HG03558 (cell line): ENCODE data around the gene PPFIBP2.

ENCODE experiments used
- ATAC-seq: cut with Tn5 transposase; IDR thresholded peaks from one replicate; pipeline ENCODE4 v1.9.1; 2021; ENCODE audit warnings: moderate number of reproducible peaks; ENCODE audit not compliant: unreplicated experiment; ENCODE audit errors: extremely low read depth

The PPFIBP2 gene

GRCh38 chr11:7593481-7593880 lies 79.7 kb downstream of the PPFIBP2 start:
- no peak for ATAC-seq

- no peak for ATAC-seq
These were observed 81.4 kb downstream of the PPFIBP2 start for GRCh38 chr11:7595016-7595866.

- no peak for ATAC-seq
These were observed 82.2 kb downstream of the PPFIBP2 start for GRCh38 chr11:7595951-7596350.

DNA sequence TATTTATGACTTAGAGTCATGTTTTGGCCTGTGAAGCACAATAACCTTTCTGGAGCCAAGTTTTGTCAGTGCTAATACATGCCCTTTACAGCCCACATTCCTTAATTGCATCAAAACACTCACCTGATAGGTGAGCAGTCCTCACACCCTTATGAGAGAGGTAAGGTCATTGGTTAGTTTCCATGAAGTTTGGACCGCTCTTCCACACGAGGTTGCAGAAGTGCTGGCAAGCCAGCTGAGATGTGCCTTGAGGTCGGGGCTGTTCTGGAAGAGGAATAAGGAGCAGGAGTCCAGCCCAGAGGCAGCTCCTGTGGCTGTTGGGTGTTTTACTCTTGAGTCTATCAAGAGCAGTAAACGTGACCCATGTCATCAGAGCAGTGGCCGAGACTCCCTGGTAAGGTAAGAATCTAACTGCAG lies 83.2 kb downstream of the PPFIBP2 start:
- ATAC-seq: no peak

GRCh38 chr11:7597620-7598019 lies 83.8 kb downstream of the PPFIBP2 start:
- no peak for ATAC-seq

DNA sequence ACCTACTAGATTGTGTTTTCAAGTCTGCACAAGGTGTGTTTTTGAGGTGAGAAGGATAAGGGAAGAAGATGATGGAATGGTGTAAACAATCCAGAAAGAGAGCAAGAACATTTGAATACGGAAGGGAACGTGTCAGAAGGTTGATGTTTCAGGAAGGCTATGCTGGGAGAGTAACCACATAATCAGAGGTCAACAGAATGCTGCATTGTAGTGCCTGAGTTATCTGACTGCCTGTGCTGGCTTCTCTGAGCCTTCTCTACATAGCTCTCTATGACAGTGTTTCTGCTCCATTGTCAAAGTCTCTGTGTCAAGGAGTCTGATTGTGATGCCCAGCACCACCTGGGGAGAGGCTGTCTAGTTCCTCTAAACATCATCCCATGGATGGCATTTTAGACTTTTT lies 85.4 kb downstream of the PPFIBP2 start:
- ATAC-seq: no peak

DNA sequence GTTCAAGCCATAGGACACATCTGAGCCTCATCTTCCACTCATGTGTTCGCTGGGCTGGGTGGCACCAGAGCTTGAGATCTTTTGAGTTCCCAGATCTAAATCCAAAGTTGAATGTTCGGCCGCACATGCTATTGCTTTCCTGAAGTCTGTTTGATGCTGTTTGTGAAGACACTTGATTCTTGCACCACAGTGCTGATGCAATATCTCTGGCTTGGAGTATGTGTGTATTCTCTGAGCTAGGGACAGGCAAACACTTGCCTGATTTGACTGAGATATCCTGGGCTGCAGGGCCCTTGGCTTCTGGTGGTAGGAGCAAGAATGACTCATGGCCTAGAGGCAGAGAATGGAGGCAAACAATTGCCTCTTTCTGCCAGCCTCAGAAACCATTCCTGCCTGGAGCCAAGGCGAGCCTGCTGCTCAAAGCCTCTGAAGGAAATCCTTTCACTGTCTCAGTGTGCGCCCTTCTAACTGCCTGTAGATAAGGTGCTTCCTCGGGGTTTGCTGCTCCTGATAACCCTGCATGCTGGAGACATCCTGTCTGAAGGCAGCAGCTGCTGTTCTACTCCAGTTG lies 86.5 kb downstream of the PPFIBP2 start:
- ATAC-seq: no peak

GRCh38 chr11:7603031-7603781 lies 89.4 kb downstream of the PPFIBP2 start:
- ATAC-seq: no peak

DNA sequence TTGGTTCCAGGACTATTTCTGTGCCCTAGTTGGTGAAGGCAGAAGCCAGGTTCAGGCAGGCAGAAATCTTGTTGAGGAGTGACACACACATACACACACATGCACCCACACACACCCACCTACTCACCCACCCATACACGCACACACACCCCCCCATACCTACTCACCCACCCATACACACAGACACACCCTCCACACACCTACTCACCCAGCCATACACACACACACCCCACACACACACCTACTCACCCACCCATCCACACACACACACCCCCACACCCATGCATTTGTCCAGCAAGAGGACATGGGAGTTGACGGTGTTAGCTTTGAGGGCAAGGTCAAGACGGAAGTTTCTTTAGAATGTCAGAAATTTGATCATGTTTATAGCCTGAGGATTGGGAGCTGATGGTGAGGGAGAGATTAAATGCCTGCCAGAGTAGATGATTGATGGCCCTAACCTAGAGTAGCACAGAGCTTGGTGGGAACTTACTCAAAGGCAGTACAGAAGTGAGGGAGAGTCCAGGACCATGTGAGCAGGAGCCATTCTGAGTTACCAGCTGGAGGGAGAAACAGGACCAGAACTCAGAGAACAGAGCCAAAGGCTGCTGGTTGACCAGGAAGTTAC lies 90.6 kb downstream of the PPFIBP2 start:
- no peak for ATAC-seq

DNA sequence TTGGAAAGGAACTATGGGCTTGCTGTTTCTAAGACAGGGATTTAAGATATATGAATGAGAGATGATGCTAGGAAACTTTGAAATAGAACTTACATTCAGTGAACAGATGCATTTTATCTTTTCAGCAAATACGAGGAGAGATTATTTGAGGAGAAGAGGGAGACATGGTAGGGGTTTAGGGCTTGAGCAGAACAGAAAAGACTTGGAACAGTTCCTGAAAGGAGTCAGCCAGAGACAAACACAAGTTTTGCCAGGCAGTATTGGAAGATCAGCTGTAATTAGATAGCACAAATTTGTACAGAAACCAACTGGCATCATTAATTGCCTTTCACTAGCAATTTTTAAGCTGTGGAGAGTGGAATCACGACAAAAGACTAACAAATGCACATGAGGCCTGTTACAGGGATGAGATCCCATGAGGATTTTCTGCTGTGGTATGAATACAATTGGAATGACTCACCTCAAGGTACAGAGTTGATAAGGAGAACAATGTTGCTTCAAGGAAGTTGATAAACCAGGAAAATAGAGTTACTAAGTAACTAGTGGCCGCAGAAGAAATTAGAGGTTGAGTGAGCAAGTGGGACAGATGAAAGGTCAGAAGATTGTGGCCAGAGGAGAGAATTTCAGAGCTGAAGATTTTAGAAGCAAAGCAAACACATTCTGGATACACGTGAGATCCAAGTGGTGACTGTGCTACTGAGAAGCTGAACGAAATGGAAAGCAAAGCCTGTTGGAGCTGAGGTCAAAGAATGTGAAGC lies 91.6 kb downstream of the PPFIBP2 start:
- no peak for ATAC-seq

- no peak for ATAC-seq
These were observed 92.7 kb downstream of the PPFIBP2 start for GRCh38 chr11:7606496-7606895.

GRCh38 chr11:7609015-7609414 lies 95.2 kb downstream of the PPFIBP2 start:
- ATAC-seq: no peak

GRCh38 chr11:7609521-7609920 lies 95.7 kb downstream of the PPFIBP2 start:
- ATAC-seq: no peak

DNA sequence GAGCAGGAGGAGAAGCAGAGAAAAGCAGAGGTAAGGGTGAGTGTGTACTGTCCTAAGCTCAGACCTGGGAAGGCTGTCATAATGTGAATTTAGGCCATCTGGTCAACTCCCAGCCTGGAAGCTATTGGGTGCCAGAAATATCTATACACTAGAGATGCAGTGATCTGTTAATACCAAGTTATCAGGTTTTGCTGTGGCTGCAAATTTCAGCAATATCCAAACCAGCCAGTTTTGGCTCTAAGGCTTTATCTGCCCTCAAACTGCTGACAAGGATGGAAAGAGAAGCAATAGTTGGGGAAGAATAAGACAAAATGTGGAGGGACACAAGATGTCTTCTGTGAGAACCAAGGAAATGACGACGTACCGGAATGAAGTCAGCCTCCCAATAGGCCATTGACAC lies 96.6 kb downstream of the PPFIBP2 start:
- ATAC-seq: no peak

DNA sequence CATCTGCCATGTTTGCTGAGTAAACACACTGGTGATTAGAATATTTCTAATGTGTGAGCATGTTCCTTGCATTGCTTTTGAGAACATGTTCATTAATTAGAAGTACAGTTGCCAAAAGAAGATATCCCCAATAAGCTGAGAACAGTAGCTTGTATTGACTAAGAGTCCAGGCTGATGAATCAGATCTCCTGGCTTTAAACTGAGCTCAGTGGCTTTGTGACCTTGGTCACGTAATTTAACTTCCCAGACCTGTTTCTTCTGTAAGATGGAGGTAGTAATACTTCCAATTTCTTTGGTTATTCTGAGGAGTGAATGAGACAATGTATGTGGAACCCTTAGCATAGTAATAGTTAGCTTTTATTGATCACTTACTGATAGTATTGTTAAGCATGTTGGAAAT lies 97.6 kb downstream of the PPFIBP2 start:
- ATAC-seq: no peak

DNA sequence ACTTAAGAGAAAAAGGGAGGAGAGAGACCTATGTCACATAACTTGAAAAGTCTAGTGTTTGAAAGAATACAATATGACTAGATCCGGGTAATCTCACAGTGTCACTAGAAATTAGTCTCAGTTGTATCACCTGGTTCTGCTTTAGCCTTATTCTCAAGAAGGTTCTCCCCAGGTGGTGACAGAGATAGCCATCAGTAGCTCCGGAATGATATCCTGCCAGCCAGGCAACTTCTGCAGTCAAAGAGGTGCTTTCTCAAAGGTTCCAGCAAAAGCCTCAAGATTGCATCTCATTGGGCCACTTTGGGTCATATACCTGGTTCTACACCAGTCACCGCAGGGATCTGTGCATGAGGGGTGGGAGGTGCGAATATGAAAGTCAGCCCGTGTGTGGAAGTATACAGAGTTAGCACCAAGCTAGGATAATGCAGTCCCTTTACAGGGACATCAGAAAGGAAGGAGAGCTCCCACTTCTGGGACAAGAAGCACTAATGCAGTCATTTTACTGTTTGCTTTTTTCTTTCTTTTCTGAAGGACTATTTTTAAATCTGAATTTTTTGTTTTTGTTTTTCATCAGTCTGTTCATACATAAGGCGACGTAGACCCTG lies 98.4 kb downstream of the PPFIBP2 start:
- no peak for ATAC-seq

GRCh38 chr11:7612661-7613393 lies 99.0 kb downstream of the PPFIBP2 start:
- no peak for ATAC-seq

- no peak for ATAC-seq
These were observed 99.6 kb downstream of the PPFIBP2 start for GRCh38 chr11:7613394-7613720.

GRCh38 chr11:7614656-7615055 lies 100.9 kb downstream of the PPFIBP2 start:
- ATAC-seq: no peak
